NCI-H524 (cell line): ENCODE data around the gene APOA5.
"Not testable (repeated sequence)": the region's sequence is repeated elsewhere in the genome, so short reads cannot be mapped to it uniquely, and the experiment has no call there.

Experiments
- DNase-seq, 2 experiments: peaks; one replicate each; lab custom pipeline; 2025; lab: John Stamatoyannopoulos, UW

The APOA5 gene

GRCh38 chr11:116791813-116792143 is at the start of gene APOA5:
Gene APOA5, minus strand, starts transcription at chr11:116791879. Its CDS starts 19 bp downstream, at chr11:116791860.
- no peak for DNase-seq

- DNase-seq = no peak
Measured at GRCh38 chr11:116840746-116841296, 49.1 kb upstream of the APOA5 start.

GRCh38 chr11:116840224-116840745 is 48.6 kb upstream of the APOA5 start:
- no peak for DNase-seq

- DNase-seq = no peak
Measured at GRCh38 chr11:116838321-116839084, 46.8 kb upstream of the APOA5 start.

- DNase-seq = no peak
Measured at GRCh38 chr11:116837231-116838091, 45.8 kb upstream of the APOA5 start, which contains the start of gene APOA1. Gene APOA1, minus strand, starts transcription at chr11:116837622. Its CDS starts 235 bp downstream, at chr11:116837387.

GRCh38 chr11:116836632-116836991 is 44.9 kb upstream of the APOA5 start:
- no peak for DNase-seq

- DNase-seq = peak; percentile 88 to 94
Measured at GRCh38 chr11:116835791-116836631, 44.3 kb upstream of the APOA5 start.

GRCh38 chr11:116835042-116835772 is 43.5 kb upstream of the APOA5 start:
- no peak for DNase-seq

GRCh38 chr11:116834535-116835041 is 42.9 kb upstream of the APOA5 start:
- not testable (repeated sequence) for DNase-seq

GRCh38 chr11:116833816-116834534 is 42.3 kb upstream of the APOA5 start:
- no peak for DNase-seq

- DNase-seq = no peak
Measured at GRCh38 chr11:116833491-116833815, 41.8 kb upstream of the APOA5 start.

- DNase-seq = no peak
Measured at GRCh38 chr11:116832350-116833290, 40.9 kb upstream of the APOA5 start.

- DNase-seq = no peak
Measured at GRCh38 chr11:116831790-116832349, 40.2 kb upstream of the APOA5 start.

- no peak for DNase-seq
Measured at GRCh38 chr11:116830184-116830912, 38.7 kb upstream of the APOA5 start.

- no peak for DNase-seq
Measured at GRCh38 chr11:116829525-116830183, 38.0 kb upstream of the APOA5 start, which contains the start of gene APOC3. Gene APOC3, plus strand, starts transcription at chr11:116829907. Its CDS starts 676 bp downstream, at chr11:116830583.

GRCh38 chr11:116828632-116829524 is 37.2 kb upstream of the APOA5 start:
- no peak for DNase-seq
